ENCODE results near the gene C1QB.

DNA sequence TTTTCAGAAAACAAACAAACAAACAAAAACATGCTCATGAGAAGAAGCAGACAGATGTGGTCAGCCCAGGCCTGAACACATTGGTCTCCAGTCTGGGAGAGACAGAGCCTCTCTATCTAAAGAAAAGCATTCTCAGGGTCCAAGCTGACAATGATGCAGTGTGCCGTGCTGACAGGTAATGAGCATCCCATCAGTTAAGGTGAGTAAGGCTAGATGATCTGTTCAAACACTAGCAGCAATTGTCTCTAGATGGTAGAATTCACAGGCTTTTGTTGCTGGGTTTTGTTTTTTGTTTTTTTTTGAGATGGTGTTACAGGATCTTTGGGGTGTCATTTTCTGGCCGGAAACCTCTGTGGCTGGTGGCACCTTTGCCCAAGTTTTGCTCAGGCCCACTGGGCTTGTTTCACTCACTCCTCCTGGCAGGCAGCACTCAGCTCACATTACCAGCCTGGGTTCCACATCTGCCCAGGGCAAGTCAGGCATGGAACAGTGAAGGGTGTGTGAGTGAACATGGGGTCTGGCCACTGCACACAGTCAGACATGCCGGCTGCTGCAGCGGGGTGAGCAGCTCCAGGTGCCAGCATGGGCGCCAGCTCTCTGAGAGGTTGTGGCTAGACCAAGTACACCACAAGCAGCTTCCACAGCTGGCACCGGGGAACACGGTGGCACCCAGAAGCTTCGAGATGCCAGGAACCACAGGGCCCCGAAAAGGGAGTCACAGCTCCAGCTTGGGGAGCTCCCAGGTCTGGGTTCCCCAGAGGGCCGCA, 19.2 kb upstream of the C1QB start:
- TF ChIP-seq TSC22D4 (tag; IDR thresholded peaks at IDR 0.05) (no peak), ELF4 (CRISPR knock-in tag; IDR thresholded peaks at IDR 0.05) (no peak)

Measured in K562 (cell line).